GM19328 (cell line): ENCODE results near the gene SLC25A47.
"Not testable (repeated sequence)": the region's sequence is repeated elsewhere in the genome, so short reads cannot be mapped to it uniquely, and the experiment has no call there.

Source experiments
- ATAC-seq: cut with Tn5 transposase; IDR thresholded peaks from one replicate; pipeline ENCODE4 v1.9.1; 2021; ENCODE audit warnings: mild to moderate bottlenecking, moderate library complexity; ENCODE audit not compliant: unreplicated experiment

SLC25A47 gene

DNA sequence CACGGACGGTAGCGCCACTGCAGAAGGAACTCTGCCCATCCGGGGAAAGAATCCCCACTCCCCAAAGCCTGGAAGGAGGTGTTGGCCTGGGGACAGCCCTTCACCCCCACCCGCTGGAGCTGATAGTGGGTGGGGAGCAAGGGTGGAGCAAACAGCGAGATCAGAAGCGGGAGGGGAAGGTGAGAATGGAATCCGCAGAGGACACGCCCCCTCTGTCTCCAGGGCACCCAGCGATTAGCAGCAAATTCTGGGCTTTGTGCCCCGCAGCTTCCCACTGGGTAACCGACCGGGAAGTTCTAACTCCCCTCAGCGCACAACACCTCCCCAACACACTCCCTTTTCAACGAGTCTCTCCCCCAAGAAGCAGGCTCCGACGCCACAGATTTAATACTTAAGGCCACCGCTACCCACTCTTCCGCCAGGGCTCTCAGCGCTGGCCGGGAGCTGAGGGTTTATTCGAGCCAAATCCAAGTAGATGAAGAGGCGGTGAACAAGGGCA is 18.3 kb upstream of the SLC25A47 start:
- ATAC-seq, result no peak

GRCh38 chr14:100305324-100306100 is 17.6 kb upstream of the SLC25A47 start:
- ATAC-seq, result no peak

DNA sequence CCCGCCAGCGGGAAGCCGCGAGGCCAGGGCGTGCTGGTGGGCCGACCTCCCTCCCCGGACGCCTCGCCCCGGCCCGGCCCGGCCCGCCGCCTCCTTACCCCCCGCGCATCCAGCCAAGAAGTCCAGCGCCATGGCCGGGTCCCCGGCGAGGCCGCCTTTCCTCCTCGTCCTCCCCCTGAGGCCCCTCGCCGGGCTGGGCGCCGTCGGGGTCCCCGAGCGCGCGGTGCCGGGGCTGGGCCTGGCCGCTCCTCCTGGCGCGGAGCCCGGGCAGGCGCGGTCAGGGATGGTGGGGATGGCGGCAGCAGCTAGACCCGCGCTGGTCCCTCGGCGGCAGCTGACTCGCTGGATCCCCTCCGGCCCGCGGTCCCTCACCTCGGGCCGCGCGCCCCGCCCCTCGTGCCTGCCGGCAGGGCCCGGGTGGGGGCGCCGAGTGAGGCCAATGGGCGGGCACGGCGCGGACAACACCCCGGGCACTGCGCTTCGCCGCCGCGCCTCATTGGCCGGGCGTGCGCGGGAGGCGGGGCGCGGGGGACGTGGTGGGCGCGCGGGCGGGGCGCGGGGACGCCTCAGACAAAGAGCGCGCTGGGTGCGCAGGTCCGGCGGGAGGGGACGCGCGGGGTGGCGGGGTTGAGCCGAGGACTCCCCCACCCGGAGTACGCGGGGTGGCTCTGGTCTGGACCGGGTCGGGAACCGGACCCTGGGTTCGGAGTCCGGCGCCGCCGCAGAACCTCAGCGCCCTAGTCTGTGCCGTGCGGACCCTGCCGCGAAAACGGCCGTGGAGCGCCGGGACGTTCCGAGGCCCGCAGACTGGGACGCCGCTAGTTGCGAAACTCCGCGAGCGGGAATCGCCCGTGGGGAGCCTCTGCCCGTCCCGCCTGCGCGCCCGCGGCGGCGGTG is 16.8 kb upstream of the SLC25A47 start, which contains the start of gene SLC25A29:
Gene SLC25A29, minus strand, starts transcription at position 344 of the 897 bp plus-strand sequence. Its CDS starts 212 bp downstream, at position 132.
- peak; percentile 92 for ATAC-seq

DNA sequence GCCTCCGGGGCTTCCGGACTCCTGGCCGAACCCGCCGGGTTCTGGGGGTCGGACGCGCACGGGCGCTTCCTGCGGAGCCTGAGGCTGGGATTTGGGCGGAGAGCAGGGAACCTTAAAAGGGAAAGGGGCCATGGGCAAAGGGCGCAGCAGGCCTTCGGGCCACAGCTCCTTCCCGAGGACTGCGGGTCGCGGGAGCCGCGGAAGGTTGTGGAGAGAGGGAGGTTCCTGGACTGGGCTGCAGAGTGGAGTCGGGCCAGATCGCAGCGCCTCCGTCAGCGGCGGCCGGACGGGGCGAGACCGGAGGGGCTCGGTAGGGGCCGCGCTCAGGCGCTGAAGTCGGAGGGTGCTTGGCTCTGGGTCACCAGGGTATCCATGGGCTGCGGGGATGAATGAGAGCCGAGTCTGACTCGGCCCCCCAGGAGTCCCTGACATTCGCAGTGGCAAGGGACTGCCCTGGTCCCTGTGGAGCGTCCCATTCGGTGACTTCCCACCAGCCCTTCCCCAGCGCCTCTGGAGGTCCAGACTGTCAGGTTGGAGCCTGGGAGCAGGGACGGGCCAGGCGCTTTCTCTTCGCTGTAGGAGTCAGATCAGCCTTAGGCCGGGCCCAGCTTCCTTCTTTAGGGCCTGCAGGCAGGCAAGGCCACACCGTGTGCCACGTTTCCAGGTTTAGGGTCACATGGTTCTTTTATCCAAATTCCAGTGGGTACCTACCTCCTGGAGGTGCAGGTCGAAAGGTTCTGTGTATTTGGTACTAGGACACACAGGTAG is 16.0 kb upstream of the SLC25A47 start:
- ATAC-seq, result no peak

DNA sequence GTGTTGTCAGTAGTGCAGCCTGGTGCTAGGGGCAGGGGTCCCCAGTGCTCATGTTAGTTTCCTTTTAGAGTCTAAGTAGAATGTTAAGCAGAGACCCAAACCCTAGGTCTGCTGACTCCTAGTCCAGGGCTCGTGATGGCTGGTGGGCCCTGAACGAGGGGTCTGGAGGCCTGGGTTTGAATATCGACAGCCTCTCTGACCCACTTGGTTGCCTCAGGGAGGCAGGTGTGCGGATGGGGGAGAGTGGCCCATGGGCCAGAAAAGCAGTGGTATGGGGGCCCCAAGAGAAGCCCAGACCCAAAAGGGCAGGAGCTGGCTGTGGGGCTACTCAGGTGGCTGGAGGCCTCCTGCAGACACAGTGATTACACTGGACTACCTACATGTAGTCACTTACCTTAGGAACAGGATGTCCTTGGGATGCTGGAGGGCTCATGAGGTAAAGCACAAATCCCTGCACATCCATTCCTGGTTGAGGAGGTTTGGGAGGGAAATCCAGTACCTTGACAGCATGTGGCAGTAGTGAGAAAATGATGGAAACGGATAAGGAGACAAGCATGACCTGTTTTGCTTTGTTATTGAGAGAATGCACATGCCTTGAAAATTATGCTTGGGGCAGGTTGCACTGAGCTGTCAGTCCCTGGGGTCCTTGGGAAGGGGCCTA is 15.2 kb upstream of the SLC25A47 start:
- no peak for ATAC-seq

GRCh38 chr14:100308427-100308792 is 14.7 kb upstream of the SLC25A47 start:
- not testable (repeated sequence) for ATAC-seq

DNA sequence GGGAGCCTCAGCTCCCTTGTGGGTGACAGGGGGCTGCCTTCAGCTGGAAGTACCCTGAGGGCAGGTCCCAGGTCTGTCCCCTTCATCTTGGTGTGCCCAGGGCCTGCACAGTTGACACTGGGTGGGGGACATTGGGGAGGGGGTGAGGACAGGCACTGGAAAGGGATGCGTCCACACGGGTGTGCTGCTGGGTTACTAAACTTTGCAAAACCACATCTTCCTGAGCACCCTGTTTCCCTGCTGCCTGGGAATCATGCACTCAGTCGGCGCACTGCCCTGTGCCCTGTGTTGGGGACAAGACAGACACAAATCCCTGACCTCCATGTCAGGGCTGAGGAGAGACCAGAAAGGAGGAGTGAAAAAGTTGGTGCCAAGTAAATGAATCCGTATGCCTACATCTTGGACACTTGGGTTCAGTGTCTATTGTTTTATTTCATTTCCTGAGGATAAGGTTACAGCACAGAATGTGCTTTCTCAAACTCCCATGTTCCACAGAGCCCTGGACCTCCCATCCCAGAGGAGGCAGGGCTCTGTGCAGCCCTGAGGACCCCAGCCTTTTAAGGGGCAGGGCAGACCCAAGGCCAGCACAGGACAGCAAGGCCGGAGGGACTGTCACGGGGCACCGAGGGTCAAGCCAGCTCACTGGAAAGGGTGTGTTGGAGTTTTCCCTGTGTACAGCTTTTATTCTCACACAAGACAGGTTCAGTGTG is 14.0 kb upstream of the SLC25A47 start:
- no peak for ATAC-seq

GRCh38 chr14:100312110-100312876 is 10.8 kb upstream of the SLC25A47 start:
- ATAC-seq, result not testable (repeated sequence)

DNA sequence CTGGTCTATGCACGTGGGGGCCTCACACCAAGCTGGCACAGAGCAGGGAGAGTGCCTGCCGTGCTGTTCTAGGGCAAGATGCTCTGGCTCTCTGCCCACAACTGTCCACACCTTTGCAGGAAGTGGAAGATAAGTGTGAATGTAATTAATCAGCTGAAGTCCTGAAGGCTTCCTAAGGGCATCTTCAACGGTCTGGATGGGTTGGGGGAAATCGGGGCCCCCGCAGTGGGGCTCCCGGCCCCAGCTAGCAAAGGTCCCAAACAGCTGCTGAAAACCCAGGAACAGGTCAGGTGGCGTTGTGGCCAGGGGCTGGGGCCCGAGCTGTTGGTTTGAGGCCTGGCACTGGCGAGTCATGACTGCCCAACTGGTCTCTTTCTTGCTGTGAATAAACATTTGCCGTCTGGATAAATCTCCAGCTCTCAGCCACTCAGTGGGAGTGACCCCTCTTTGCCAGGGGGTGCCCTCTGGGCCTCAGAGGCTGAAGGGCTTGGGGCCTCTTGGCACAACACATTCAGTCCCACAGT is 10.2 kb upstream of the SLC25A47 start:
- no peak for ATAC-seq

- ATAC-seq, result no peak
These were observed 9.5 kb upstream of the SLC25A47 start for GRCh38 chr14:100313464-100314230.

DNA sequence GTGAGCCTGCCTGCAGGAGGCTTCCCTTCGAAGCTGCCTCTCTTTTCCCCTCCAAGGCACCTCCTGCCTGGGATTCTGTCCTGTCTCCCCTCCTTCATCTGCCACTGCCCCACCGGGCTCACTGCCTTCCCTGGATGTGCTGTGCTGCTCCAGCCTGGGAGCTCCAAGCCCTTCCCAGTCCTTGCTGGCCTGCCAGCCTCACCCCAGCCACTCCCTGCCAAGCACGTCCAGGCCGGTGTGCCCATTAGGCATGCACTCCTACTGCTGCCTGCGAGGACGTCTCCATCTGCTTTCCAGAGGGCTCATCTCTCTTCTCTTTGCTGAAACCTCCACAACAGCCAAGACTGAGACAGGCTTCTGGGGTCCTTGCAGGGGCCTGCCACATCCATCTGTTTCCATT is 8.4 kb upstream of the SLC25A47 start:
- no peak for ATAC-seq

DNA sequence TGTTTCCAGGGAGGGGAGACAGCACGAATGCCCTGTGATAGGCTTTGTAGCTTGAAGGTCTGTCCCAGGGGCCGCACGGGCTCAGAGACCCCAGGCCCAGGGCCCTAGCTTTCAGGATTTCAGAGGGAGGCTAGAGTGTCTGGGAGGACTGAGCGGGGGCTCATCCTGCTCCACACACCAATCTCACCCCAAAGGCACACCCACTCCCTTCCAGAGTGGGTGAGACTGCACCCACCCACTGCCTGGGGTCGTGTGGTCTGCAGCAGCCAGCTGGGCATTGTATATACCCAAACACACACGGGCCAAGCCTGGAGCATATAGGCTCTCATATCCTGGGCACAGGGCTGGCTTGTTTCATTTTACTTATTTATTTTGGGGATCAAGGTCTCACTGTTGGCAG is 5.8 kb upstream of the SLC25A47 start:
- no peak for ATAC-seq

DNA sequence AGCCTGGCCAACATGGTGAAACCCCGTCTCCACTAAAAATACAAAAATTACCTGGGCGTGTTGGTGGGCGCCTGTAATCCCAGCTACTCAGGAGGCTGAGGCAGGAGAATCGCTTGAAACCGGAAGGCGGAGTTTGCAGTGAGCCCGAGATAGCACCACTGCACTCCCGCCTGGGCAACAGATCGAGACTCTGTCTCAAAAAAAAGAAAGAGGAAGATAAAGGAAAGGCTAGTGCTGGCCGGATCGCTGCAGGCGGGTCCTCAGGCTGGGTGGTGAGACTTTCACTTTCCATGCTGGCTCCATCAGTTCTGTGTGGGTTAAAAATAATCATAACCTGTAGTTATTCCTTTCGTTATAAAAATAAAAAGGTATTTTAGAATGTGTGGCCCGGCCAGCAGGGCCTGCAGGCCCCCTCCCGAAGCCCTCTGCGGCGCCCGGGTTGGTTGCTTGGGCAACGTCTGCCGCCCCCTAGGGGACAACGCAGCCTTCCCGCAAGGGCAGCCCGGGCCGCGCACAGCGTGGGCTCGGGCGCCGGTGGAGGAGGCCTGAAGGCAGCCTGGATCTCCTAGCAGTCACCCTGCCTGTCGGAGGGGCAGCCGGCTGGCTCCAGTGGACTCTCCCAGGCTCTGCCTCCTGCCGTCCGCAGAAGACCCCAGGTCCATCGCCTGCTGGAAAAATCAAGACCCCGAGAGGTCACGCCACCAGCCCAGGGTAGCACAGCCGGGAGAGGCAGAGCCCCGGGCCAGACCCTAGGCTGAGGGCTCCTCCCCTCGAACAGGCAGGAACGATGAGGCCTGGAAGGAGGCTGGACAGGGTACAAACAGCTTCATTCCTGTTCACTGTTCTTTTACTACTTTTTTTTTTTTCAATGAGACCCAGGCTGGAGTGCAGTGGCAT is 5.0 kb upstream of the SLC25A47 start:
- ATAC-seq, result peak; percentile 79

DNA sequence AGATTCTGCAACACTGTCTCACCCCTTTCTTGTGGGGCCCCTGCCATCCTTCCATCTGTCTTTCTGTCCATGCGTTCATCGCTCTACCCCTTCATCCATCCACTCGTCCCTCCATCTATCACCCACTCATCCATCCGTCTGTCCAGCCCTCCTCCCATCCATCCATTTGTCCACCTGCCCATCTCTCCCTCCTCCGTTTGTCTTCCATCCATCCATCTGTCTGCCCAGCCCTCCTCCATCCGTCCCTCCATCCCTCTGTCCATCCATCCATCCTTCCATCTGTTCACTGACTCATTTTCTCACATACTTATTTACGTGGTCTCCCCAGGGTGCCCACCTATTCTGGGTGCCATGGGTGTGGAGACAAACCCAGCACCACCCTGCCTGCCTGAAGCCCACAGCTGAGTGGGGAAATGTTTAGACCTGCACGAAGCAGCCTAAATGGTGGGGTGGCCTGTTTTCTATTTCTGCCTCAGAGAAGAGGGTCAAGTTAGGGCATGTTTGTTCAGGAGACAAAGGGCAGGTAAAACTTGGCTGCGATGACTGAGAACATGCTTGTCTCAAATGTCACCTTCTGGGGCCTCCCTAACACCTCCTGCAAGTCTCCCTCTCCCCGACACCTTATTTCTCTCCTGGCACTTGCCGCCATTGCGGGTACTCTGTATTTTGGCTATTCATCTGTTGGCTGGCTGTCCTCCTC is 2.8 kb upstream of the SLC25A47 start:
- no peak for ATAC-seq

- ATAC-seq, result no peak
These were observed 1.5 kb upstream of the SLC25A47 start for GRCh38 chr14:100321473-100322137.
